CD4-positive, alpha-beta T cell treated with Interleukin-10 for 1 hour (primary cell): ENCODE data around the gene RASSF5.
A peak's percentile ranks its signal among the peaks of the same experiment; 100 is the strongest.
"Not testable (repeated sequence)": the region's sequence is repeated elsewhere in the genome, so short reads cannot be mapped to it uniquely, and the experiment has no call there.

Experiments used
- DNase-seq: peaks from one replicate; pipeline ENCODE4 v3.0.0-alpha.2; 2020

The RASSF5 gene

DNA sequence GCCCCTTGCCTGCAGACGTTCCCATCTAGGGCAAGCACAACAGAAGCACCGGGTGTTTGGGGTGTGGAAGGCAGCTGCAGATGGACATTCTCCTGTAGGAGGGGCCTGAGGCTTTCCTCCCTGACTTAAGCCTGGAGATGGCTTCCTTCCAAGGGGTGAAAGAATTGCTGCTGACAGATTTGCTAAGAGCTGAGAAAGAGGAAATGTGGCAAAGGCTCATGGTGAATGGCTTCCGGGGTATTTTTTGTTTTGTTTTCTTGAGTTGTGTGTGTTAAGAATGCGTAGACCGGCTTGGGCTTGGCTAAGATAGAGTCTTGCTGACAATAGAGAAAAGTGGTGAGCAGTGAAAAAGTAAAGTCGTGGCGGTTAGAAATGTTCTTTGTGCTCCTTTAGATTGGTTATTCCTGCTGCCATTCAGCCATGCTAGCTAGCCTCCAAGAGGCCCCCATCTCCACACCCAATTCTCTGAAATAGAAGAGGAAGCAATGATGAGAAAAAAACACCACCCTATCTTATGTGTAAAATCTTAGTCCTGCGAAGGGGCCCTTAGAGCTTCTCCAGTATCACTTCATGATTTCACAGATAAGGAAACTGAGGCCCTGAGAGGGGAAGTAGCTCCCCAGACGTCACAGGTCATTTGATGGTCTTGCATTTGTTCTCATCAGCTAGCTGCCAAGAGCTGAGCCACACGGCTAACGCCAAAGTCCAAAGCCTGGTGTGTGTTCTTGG, 68.0 kb downstream of the RASSF5 start:
- peak; percentile 81 for DNase-seq

DNA sequence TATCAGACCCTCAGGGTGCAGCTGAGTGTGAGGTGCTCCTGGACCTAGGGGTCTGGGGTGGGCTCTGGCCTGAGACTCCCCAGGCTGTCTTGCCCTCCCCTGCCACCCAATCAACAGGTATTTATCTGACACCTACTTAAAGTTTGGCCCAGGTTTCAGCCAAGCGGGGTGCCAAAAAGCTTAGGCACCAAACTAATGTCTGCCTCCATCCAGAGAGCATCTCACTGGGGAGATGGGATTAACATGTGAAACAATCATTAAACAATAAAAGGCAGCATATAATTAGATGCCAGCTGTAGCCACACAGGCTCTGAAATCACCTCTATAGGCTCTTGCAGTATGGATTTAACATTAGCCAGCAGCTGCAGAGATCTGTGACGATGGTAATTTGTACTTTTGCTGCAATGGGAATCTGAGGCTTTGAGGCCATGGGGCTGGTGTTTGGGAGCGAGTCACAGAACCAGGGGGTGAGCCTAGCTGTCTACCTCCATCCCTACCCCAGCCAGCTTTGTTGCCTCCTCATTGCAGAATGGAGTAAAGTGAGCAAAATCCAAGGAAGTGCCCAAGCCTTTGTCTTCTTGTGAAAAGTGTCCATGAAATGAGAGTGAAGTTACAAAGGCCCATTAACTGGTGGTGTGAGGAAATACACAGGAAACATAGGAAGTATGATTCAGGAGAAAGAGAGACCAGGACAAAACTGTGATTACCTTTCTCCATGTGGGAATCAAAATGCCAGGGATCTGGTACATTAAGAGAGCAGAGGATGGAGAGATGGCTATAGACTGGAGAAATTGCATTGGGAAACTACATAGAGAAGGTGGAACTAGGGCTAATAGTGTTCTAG, 68.8 kb downstream of the RASSF5 start:
- no peak for DNase-seq

DNA sequence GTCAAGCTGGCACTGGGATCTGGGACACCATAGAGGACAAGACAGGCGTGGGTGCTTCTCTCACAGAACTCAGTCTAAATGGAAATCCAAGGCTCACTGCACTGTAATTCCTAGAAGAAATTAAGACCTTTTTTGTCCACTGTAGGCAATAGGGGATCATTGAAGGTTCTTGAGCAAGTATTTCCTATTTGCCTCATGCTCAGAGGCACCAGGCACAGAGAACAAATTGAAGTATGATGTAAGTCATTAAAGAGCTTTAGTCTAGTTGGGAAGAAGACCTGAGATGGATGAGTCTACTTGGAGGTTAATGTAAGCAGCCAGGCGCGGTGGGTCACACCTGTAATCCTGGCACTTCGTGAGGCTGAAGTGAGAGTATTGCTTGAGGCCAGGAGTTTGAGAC, 70.3 kb downstream of the RASSF5 start:
- DNase-seq = no peak

GRCh38 chr1:206578068-206578977, 71.0 kb downstream of the RASSF5 start:
- DNase-seq = peak; percentile 54

DNA sequence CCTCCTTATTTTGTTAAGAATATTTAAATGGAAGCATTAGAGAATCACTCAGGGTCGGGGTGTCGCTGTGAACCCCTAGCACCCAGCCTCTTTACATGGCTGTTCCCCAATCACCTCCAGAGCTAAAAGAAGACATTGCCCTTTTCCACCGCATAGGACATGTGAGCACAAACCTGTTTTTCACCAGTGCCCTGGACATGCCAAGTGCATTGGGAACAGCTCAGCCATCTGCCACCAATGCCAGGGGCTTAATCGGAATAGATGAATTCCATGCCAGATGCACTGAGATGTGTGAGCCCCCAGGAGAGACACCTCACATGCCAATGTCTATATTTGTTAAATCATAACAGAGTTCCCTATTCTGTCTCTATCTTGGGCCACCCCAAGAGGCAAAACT, 71.6 kb downstream of the RASSF5 start:
- no peak for DNase-seq

DNA sequence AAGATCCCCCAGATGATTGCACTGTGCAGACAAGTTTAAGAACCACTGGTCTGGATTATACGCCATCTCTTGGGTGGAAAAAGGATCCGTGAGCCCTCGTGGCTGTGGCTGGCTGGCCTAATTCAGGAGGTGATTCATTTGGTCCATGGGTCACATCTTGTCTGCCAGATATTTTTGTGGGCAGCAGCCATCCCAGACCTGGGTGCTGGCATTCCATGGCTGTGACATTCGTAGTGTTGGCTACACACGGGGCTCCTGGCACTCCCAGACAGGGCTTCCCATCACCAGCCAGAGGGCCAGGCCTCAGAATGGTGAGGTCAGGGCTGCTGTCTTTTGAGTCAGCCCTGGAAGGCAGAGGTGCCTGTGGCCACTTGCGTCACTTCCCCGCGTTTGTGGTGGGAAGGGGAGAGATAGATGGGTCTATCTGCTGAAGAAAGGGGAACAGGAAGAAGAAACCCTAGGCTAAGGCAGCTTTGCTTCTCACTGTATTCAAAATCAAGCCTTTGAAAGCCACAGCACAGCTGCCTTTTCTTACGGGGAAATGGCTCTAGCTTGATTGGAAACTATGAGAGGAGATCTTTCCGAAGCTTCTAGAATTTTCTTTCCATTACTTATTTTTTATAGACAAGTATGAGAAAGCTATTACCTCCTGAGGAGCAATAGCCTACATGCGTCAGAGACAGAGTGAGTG, 72.6 kb downstream of the RASSF5 start:
- DNase-seq = peak; percentile 91

- DNase-seq = no peak
Observed at GRCh38 chr1:206580438-206581113, 73.2 kb downstream of the RASSF5 start.

DNA sequence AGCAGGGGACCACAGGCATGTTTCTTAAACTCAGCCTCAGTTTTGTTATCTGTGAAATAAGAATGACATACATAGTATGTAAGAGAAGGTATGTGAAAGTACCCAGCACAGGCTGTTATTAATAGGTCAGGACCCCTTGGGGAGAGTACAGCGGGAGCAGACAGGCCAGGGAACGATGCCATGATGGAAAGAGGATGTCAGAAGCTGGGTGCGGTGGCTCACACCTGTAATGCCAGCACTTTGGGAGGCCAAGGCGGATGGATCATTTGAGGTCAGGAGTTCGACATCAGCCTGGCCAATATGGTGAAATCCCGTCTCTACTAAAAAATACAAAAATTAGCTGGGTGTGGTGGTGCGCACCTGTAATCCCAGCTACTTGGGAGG, 73.8 kb downstream of the RASSF5 start:
- not testable (repeated sequence) for DNase-seq

DNA sequence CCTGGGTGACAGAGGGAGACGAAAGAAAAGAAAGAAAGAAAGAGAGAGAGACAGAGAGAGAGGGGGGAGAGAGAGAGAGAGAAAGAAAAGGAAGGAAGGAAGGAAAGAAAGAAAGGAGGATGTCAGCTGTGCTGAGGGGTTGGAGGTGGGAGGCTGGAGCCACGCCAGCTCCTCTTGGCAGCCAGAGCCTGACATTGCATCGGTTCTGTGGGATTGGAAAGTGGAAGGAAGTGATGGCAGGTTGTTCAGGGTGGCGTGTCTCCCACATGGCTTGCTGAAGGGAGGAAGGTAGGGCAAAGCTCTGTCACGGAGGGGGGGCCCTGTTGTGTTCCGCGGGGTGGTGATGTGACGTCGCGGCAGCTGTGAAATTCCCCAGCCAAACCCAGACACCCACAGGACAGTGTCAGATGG, 74.2 kb downstream of the RASSF5 start:
- peak; percentile 86 for DNase-seq

DNA sequence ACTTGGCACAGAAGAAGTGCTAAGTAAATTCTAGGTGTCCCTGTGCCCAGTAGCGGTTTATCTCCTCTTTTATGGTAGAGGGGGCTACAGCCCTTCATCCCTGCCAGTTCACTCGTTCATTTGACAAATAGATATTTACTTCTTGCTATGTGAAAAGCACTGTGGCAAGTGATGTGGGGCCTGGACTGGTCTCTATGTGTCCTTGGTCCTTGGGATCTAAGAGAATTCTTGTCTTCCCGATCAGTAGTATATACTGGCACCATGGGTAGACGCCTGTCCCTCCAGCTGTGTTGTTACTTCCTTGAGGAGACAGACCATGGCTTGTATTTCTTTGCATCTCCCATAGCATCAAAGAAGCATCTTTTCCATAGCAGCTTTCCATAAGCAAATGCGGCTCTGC, 75.2 kb downstream of the RASSF5 start:
- no peak for DNase-seq

GRCh38 chr1:206582971-206583706, 75.8 kb downstream of the RASSF5 start:
- no peak for DNase-seq

- peak; percentile 88 for DNase-seq
Observed at GRCh38 chr1:206583707-206584648, 76.6 kb downstream of the RASSF5 start.

GRCh38 chr1:206584683-206585082, 77.4 kb downstream of the RASSF5 start:
- DNase-seq = no peak

GRCh38 chr1:206586501-206587445, 79.4 kb downstream of the RASSF5 start:
- DNase-seq = no peak

- DNase-seq = no peak
Observed at GRCh38 chr1:206587904-206588303, 80.6 kb downstream of the RASSF5 start.

DNA sequence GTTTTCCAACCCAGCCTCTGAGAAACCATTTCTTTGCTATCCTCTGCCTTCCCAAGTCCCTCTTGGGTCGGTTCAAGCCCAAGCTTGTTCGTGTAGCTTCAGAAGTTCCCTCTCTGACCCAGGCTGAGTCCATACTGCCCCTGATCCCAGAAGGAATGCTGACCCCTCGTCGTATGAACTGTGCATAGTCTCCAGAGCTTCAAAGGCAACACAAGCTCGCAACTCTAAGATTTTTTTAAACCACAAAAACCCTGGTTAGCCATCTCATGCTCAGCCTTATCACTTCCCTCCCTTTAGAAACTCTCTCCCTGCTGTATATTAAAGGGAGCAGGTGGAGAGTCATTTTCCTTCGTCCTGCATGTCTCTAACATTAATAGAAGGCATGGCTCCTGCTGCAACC, 81.2 kb downstream of the RASSF5 start:
- no peak for DNase-seq

GRCh38 chr1:206589206-206589605, 81.9 kb downstream of the RASSF5 start:
- DNase-seq = no peak

GRCh38 chr1:206590025-206590758, 82.9 kb downstream of the RASSF5 start:
- peak; percentile 77 for DNase-seq
